Muscle layer of colon (tissue), 2 donors: ENCODE results near the gene TMTC2.

Source experiments
- H3K27ac ChIP-seq: one replicate; pipeline ENCODE4 v1.7.0; 2013; ENCODE audit warnings: low read depth, mild to moderate bottlenecking, low read length, moderate library complexity
- H3K27me3 ChIP-seq, 2 donors: one replicate each; pipeline ENCODE4 v1.7.0; 2013; ENCODE audit warnings: low read length in 2 of 2, mild to moderate bottlenecking in 2 of 2; ENCODE audit not compliant: insufficient read depth in 2 of 2, control insufficient read depth in 1 of 2
- H3K36me3 ChIP-seq: one replicate; pipeline ENCODE4 v1.7.0; 2013; ENCODE audit warnings: mild to moderate bottlenecking, low read length; ENCODE audit not compliant: insufficient read depth
- H3K4me1 ChIP-seq: one replicate; pipeline ENCODE4 v1.7.0; 2013; ENCODE audit warnings: mild to moderate bottlenecking, low read length; ENCODE audit not compliant: insufficient read depth
- H3K4me3 ChIP-seq, 2 donors: one replicate each; pipeline ENCODE4 v1.7.0; 2013; ENCODE audit warnings: low read length in 2 of 2, low read depth in 1 of 2, mild to moderate bottlenecking in 1 of 2, moderate library complexity in 1 of 2
- H3K9ac ChIP-seq: one replicate; pipeline ENCODE4 v1.7.0; 2013; ENCODE audit warnings: low read length
- H3K9me3 ChIP-seq: one replicate; pipeline ENCODE4 v1.7.0; 2013; ENCODE audit warnings: mild to moderate bottlenecking, low read length
- donor health status: abdominal sarcoma.
- donor health status: Adenocarcinoma of cecum.

TMTC2 gene

DNA sequence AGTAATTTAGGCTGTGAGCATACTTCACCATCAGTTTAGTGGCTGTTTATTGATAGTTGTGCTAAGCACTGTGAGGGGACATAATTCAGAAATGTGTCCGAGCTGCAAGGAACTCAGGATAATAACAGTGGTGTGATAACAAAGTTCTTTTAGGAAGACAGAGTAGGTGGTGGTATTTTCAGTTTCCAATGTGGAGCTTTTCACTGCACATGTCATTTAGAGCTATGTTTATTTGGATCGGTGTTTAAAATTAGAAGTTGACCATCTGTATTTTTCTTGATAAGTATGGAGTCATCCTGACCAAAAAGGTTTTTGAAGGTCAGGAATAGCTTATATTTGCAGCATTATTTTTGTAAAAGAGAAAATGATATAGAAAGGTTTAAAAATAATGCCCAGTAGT lies 443.5 kb downstream of the TMTC2 start:
- H3K36me3 ChIP-seq: peaks cover 14% of the 10 kb centered on the region
- H3K4me3 ChIP-seq: no peak overlapping the region
- H3K27ac ChIP-seq: no peak overlapping the region
- H3K27me3 ChIP-seq: no peaks in the 10 kb centered on the region
- no peaks in the 10 kb centered on the region for H3K9me3 ChIP-seq
- peaks cover 13% of the 10 kb centered on the region for H3K4me1 ChIP-seq
- H3K9ac ChIP-seq: no peak overlapping the region

DNA sequence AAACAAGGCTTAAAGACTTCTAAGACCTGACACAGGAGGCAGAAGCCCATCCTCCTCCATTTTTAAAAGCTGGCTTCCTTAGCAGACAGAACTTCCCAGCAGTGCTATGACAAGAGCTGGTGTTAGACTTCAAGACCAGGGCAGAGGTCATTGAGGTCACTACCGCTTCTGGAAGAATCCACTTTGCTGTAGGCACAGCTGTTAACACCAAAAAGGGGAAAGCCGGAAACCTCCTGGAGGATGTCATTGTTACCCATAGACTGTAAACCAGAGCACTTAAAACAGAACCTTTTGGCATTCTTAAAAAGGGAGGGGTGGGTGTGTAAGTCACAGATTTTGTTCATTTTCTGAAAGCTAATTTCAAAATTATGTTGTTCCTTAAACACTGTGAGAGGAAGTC lies 445.7 kb downstream of the TMTC2 start:
- Histone ChIP-seq H3K27me3 (no peaks in the 10 kb centered on the region), H3K4me3 (no peak overlapping the region), H3K36me3 (peaks cover 14% of the 10 kb centered on the region), H3K4me1 (peaks cover 13% of the 10 kb centered on the region), H3K27ac (no peak overlapping the region), H3K9me3 (no peaks in the 10 kb centered on the region), H3K9ac (no peak overlapping the region)

DNA sequence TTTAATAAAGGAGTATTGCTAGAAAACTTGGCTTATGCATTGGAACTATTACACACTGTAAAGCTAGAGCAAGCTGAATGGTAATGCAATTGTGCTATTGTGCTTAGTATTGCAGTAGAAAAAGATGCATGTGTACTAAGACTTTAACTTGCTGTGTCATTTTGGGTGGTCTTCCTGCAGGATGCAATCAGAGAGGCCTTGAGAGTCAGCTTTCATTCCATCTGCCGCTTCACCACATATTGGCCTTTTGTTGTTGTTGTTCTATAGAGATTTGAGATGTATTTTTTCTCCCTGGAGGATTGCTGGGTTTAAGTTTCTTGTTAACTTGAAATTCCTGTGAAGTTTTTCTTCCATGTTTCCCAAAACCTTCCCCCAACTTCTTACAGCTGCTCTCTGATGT lies 449.7 kb downstream of the TMTC2 start:
- H3K36me3 ChIP-seq: peaks cover 14% of the 10 kb centered on the region
- no peaks in the 10 kb centered on the region for H3K27me3 ChIP-seq
- no peak overlapping the region for H3K4me3 ChIP-seq
- H3K4me1 ChIP-seq: no peaks in the 10 kb centered on the region
- no peak overlapping the region for H3K27ac ChIP-seq
- H3K9me3 ChIP-seq: no peaks in the 10 kb centered on the region
- H3K9ac ChIP-seq: no peak overlapping the region

GRCh38 chr12:83140135-83140534 lies 453.4 kb downstream of the TMTC2 start:
- H3K27ac ChIP-seq: no peak overlapping the region
- no peaks in the 10 kb centered on the region for H3K36me3 ChIP-seq
- no peak overlapping the region for H3K4me3 ChIP-seq
- no peaks in the 10 kb centered on the region for H3K4me1 ChIP-seq
- no peaks in the 10 kb centered on the region for H3K27me3 ChIP-seq
- H3K9ac ChIP-seq: no peak overlapping the region
- no peaks in the 10 kb centered on the region for H3K9me3 ChIP-seq

DNA sequence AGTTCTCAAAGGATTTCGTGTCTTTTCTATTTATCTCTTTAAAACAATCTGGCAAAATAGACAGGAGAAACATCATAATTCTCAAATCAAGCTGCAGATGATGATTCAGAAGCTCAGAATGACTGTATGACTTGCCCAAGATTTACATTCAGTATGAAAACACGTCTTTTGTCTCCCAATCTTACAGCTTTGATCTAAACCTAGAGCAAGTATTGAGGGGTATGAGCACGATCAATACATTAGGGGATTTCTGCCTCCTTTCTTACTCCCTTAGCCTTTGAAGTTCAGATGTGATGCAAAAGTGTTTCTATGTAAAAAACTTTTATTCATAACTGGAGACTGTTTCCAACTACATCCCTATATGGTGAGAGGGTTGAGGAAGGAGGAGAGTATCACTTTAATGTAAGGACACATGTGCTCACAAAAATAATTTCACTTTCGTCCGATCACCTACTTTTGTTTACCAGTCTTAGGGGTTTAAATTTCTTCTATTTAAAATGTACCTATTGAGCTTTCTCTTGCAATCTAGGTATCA lies 454.8 kb downstream of the TMTC2 start:
- Histone ChIP-seq H3K9me3 (no peaks in the 10 kb centered on the region), H3K4me3 (no peak overlapping the region), H3K27me3 (no peaks in the 10 kb centered on the region), H3K9ac (no peak overlapping the region), H3K36me3 (no peaks in the 10 kb centered on the region), H3K4me1 (peaks cover 5% of the 10 kb centered on the region), H3K27ac (no peak overlapping the region)

GRCh38 chr12:83142914-83143313 lies 456.2 kb downstream of the TMTC2 start:
- Histone ChIP-seq H3K4me1 (peaks cover 5% of the 10 kb centered on the region), H3K27ac (no peak overlapping the region), H3K4me3 (no peak overlapping the region), H3K27me3 (no peaks in the 10 kb centered on the region), H3K9ac (no peak overlapping the region), H3K36me3 (no peaks in the 10 kb centered on the region), H3K9me3 (no peaks in the 10 kb centered on the region)

- Histone ChIP-seq H3K4me3 (no peak overlapping the region), H3K27me3 (no peaks in the 10 kb centered on the region), H3K9me3 (no peaks in the 10 kb centered on the region), H3K9ac (no peak overlapping the region), H3K4me1 (peaks cover 5% of the 10 kb centered on the region), H3K36me3 (no peaks in the 10 kb centered on the region), H3K27ac (no peak overlapping the region)
Observed at GRCh38 chr12:83143950-83144349, 457.2 kb downstream of the TMTC2 start.

DNA sequence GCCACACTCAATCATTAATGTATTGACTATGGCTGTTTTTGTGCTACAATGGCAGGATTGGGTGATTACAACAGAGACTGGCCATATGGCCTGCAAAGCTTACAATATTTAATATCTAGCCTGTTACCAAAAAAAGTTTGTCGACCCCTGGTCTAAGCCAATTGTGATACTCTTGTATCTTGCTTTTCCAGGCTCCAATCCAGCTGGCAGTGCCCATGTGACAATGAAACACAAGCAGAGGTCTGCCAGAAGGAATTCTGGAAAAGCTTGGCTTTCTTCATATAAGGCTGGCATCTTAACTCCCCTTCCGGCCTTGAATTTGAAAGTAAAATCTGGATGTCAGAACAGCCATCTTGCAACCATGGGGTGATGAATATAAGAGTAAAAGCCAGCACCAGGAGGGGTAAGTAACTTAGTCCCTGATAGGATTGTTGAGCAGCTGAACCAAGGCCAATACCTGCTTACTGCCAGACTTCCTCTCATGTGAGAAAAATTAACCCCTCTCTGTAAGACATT lies 458.7 kb downstream of the TMTC2 start:
- H3K27ac ChIP-seq: no peak overlapping the region
- no peak overlapping the region for H3K4me3 ChIP-seq
- H3K9me3 ChIP-seq: no peaks in the 10 kb centered on the region
- peaks cover 5% of the 10 kb centered on the region for H3K4me1 ChIP-seq
- no peak overlapping the region for H3K9ac ChIP-seq
- no peaks in the 10 kb centered on the region for H3K36me3 ChIP-seq
- H3K27me3 ChIP-seq: no peaks in the 10 kb centered on the region

DNA sequence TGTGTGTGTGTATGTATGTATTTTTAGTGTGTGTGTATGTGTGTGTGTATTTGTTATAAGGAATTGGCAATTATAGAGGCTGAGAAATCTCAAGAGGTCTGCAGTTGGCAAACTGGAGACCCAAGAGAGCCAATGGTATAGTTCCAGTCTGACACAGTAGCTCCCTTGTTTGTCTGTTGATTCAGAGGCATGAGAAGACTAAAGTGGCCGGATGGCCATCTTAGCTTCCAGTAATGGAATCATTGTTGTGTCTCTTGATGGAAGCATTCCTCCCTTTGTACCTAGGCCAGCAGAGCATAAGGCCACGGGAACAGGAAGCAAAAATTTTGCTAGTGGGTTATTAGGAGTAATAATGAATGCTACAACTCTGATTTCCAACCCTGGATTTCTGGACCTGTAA lies 460.6 kb downstream of the TMTC2 start:
- Histone ChIP-seq H3K4me1 (peaks cover 5% of the 10 kb centered on the region), H3K4me3 (no peak overlapping the region), H3K27ac (no peak overlapping the region), H3K27me3 (no peaks in the 10 kb centered on the region), H3K36me3 (no peaks in the 10 kb centered on the region), H3K9me3 (no peaks in the 10 kb centered on the region), H3K9ac (no peak overlapping the region)

DNA sequence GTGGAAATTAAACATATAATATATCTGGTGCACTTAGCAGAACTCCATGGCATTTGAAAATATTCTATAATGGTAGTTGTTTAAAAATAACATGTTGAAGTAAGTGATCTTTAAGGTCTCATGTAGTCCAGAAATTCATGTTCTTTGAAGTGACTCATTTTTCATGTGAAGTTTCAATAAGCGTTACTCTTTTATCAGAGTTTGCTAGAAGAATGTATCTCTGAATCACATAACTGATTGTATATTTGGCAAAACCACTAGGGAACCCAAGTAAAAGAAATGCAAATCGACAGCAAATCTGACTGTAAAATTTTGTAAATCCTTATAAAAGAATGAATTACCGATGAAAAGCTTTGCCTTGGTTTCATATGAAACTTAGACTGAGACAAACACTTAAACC lies 463.3 kb downstream of the TMTC2 start:
- Histone ChIP-seq H3K36me3 (no peaks in the 10 kb centered on the region), H3K27me3 (no peaks in the 10 kb centered on the region), H3K9me3 (no peaks in the 10 kb centered on the region), H3K9ac (no peak overlapping the region), H3K4me1 (peaks cover 5% of the 10 kb centered on the region), H3K27ac (no peak overlapping the region), H3K4me3 (no peak overlapping the region)

GRCh38 chr12:83150465-83151189 lies 463.9 kb downstream of the TMTC2 start:
- Histone ChIP-seq H3K4me1 (peaks cover under 1% of the 10 kb centered on the region), H3K9ac (no peak overlapping the region), H3K9me3 (no peaks in the 10 kb centered on the region), H3K4me3 (no peak overlapping the region), H3K27me3 (no peaks in the 10 kb centered on the region), H3K27ac (no peak overlapping the region), H3K36me3 (no peaks in the 10 kb centered on the region)

- Histone ChIP-seq H3K27me3 (no peaks in the 10 kb centered on the region), H3K9me3 (no peaks in the 10 kb centered on the region), H3K27ac (no peak overlapping the region), H3K4me3 (no peak overlapping the region), H3K9ac (no peak overlapping the region), H3K36me3 (no peaks in the 10 kb centered on the region), H3K4me1 (no peaks in the 10 kb centered on the region)
Observed at GRCh38 chr12:83153177-83153576, 466.5 kb downstream of the TMTC2 start.
